ENCODE measurements around the gene CDKN2B-AS1. TPM values are rescaled to one million over a fixed set of nuclear protein-coding genes. Genes with fewer than 3 reads are reported as not detected.
A peak's percentile ranks its signal among the peaks of the same experiment; 100 is the strongest.

The CDKN2B-AS1 gene
- total and polyA plus RNA-seq, 11 donors, result 0.38 to 0.80 (median 0.54) TPM; not detected in 6

- TF ChIP-seq POLR2A (IDR thresholded peaks at IDR 0.05), result no peak
- DNase-seq (no peak), ATAC-seq (no peak)
- intact Hi-C loops (cut with DNase I), result no loop called here
- Histone ChIP-seq H3K9me3 (no peaks in the 10 kb centered on the region), H3K27me3 (no peaks in the 10 kb centered on the region), H3K27ac (no peak overlapping the region), H3K4me3 (no peak overlapping the region), H3K4me1 (peaks cover 0 to 9% (median 7%) of the 10 kb centered on the region in 12 donors), H3K36me3 (no peaks in the 10 kb centered on the region)
- WGBS, 4 donors, result 87 to 95% (median 91%) methylated on average over 4 of the region's 4 CpGs
These were observed 107.8 kb downstream of the CDKN2B-AS1 start for GRCh38 chr9:22102146-22103053.

GRCh38 chr9:22103685-22104575 is 109.3 kb downstream of the CDKN2B-AS1 start:
- no peak overlapping the region for H3K4me3 ChIP-seq
- H3K27ac ChIP-seq, result peak overlapping the region in 9 of 12 donors; percentile 14 to 78 (median 42)
- H3K27me3 ChIP-seq, result no peaks in the 10 kb centered on the region
- no peak for DNase-seq
- H3K9me3 ChIP-seq, result no peaks in the 10 kb centered on the region
- 47 to 64% (median 51%) methylated on average over 4 of the region's 4 CpGs for WGBS, 4 donors
- H3K36me3 ChIP-seq, result no peaks in the 10 kb centered on the region
- intact Hi-C loops (cut with DNase I), result no loop called here
- TF ChIP-seq CTCF (IDR thresholded peaks at IDR 0.05), result no peak
- TF ChIP-seq POLR2A (IDR thresholded peaks at IDR 0.05), result no peak
- peak; percentile 55 to 82 (median 76) for ATAC-seq
- H3K4me1 ChIP-seq, result peaks cover 0 to 11% (median 7%) of the 10 kb centered on the region in 12 donors

- H3K36me3 ChIP-seq, result no peaks in the 10 kb centered on the region
- H3K27ac ChIP-seq, result no peak overlapping the region
- TF ChIP-seq POLR2A (IDR thresholded peaks at IDR 0.05) (no peak), CTCF (IDR thresholded peaks at IDR 0.05) (no peak)
- intact Hi-C loops (cut with DNase I), result no loop called here
- H3K9me3 ChIP-seq, result no peaks in the 10 kb centered on the region
- no peak overlapping the region for H3K4me3 ChIP-seq
- 86 to 92% (median 89%) methylated on average over 4 of the region's 4 CpGs for WGBS, 4 donors
- peaks cover 0 to 12% (median 7%) of the 10 kb centered on the region in 12 donors for H3K4me1 ChIP-seq
- no peaks in the 10 kb centered on the region for H3K27me3 ChIP-seq
- DNase-seq (no peak), ATAC-seq (no peak)
These were observed 110.6 kb downstream of the CDKN2B-AS1 start for GRCh38 chr9:22105005-22105722.

- Histone ChIP-seq H3K4me3 (no peak overlapping the region), H3K27ac (no peak overlapping the region), H3K4me1 (peaks cover 0 to 12% (median 7%) of the 10 kb centered on the region in 12 donors), H3K36me3 (no peaks in the 10 kb centered on the region), H3K27me3 (no peaks in the 10 kb centered on the region), H3K9me3 (no peaks in the 10 kb centered on the region)
- ATAC-seq, result no peak
- intact Hi-C loops (cut with DNase I), result no loop called here
- DNase-seq, result no peak
- TF ChIP-seq CTCF (IDR thresholded peaks at IDR 0.05) (no peak), POLR2A (IDR thresholded peaks at IDR 0.05) (no peak)
- WGBS, 4 donors, result 86 to 92% (median 89%) methylated on average over 6 of the region's 6 CpGs
These were observed 112.8 kb downstream of the CDKN2B-AS1 start for GRCh38 chr9:22107202-22108045.
